C4-2B (cell line): ENCODE results near the gene C2CD4C.
"Not testable (repeated sequence)": the region's sequence is repeated elsewhere in the genome, so short reads cannot be mapped to it uniquely, and the experiment has no call there.

ENCODE experiments used
- H3K27ac ChIP-seq: fragments of 450-650 bp; 2 replicates; pipeline ENCODE4 v1.5.1; 2017
- CTCF ChIP-seq: fragments of 450-650 bp; conservative IDR thresholded peaks from 2 replicates; pipeline ENCODE4 v1.5.1; 2017; ENCODE audit warnings: mild to moderate bottlenecking
- ZFX ChIP-seq: fragments of 450-650 bp; IDR thresholded peaks from 2 replicates; pipeline ENCODE4 v1.6.1; 2017

C2CD4C gene

GRCh38 chr19:453606-454005, 44.7 kb upstream of the C2CD4C start:
- TF ChIP-seq ZFX (no peak), CTCF (no peak)
- no peak overlapping the region for H3K27ac ChIP-seq

- no peak for TF ChIP-seq CTCF
- no peak for TF ChIP-seq ZFX
- no peak overlapping the region for H3K27ac ChIP-seq
Observed at GRCh38 chr19:452829-453228, 43.9 kb upstream of the C2CD4C start.

- H3K27ac ChIP-seq, result not testable (repeated sequence)
Observed at GRCh38 chr19:450912-451481, 42.0 kb upstream of the C2CD4C start.

GRCh38 chr19:449916-450315, 41.0 kb upstream of the C2CD4C start:
- TF ChIP-seq CTCF, result no peak
- no peak for TF ChIP-seq ZFX
- no peak overlapping the region for H3K27ac ChIP-seq

- no peak overlapping the region for H3K27ac ChIP-seq
- TF ChIP-seq ZFX (no peak), CTCF (no peak)
Observed at GRCh38 chr19:447816-448560, 39.0 kb upstream of the C2CD4C start.

GRCh38 chr19:447064-447426, 38.1 kb upstream of the C2CD4C start:
- no peak overlapping the region for H3K27ac ChIP-seq
- TF ChIP-seq ZFX, result no peak
- no peak for TF ChIP-seq CTCF

GRCh38 chr19:444677-445210, 35.8 kb upstream of the C2CD4C start:
- no peak for TF ChIP-seq CTCF
- TF ChIP-seq ZFX, result no peak
- no peak overlapping the region for H3K27ac ChIP-seq

- no peak overlapping the region for H3K27ac ChIP-seq
- no peak for TF ChIP-seq ZFX
- TF ChIP-seq CTCF, result no peak
Observed at GRCh38 chr19:443005-443404, 34.1 kb upstream of the C2CD4C start.
